ENCODE results near the gene MSTN.
"Not testable (repeated sequence)": the region's sequence is repeated elsewhere in the genome, so short reads cannot be mapped to it uniquely, and the experiment has no call there.

Gene MSTN

GRCh38 chr2:190062053-190062452, 476 bp downstream of the MSTN start:
- DNase-seq: no peak

GRCh38 chr2:190060626-190061025, 1.9 kb downstream of the MSTN start:
- DNase-seq: no peak

- DNase-seq: no peak
Measured at GRCh38 chr2:190060019-190060418, 2.5 kb downstream of the MSTN start.

- DNase-seq: no peak
Measured at GRCh38 chr2:190053426-190053825, 9.1 kb downstream of the MSTN start.

DNA sequence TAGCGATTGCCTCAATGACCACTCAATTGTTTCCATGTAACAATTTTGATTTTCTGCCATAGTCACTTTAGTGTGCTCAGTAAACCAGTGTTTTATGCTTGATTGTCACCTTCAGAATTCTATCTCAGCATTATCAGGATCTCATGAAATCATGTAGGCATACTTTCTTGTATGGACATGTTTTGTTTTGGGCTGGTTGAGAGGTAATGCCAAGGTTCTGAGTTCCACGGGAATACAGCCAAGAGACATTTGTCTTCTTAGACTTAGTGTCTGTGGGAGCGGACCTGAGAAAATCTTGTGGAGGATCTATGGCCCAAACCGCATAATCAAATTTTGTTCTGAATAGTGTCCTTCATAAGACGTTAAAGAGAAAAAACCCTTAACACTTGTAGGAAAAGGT, 10.2 kb downstream of the MSTN start:
- DNase-seq: no peak

- DNase-seq: no peak
Measured at GRCh38 chr2:190051223-190051622, 11.3 kb downstream of the MSTN start.

DNA sequence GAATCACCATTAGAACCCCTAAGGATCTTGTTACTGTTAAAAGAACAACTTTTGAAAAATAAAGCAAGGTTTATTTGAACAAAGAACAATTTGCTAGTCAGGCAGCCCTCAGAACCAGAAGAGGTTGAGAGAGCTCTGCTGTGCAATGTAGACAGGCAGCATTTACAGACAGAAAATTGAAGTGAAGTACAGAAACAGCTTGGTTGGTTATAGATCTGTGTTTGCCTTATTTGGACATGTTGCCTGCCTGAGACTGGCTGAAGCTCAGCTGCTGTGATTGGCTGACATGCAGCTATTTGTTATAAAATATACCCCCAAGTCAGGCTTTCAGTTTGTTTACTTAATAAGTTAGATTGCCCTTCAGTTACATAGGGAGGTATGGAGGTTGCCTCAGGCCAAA, 12.5 kb downstream of the MSTN start:
- no peak for DNase-seq

DNA sequence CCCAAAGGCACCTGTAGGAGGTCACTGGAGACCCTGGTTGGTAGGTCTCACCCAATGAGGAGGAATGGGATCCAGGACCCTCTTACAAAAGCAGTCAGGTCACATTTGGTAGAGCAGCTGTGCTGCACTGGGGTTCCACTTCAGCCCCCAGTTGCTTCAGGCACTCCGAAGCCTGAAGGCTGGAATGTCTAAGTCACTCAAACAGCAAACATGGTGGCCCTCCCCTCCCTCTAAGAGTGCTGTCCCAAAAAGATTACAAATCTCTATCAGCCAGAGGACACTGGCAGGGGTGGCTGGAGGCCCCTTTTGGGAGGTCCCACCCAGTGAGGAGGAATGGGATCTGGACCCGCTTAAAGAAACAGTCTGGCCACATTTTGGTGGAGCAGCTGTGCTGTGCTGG, 17.7 kb downstream of the MSTN start:
- DNase-seq: no peak

DNA sequence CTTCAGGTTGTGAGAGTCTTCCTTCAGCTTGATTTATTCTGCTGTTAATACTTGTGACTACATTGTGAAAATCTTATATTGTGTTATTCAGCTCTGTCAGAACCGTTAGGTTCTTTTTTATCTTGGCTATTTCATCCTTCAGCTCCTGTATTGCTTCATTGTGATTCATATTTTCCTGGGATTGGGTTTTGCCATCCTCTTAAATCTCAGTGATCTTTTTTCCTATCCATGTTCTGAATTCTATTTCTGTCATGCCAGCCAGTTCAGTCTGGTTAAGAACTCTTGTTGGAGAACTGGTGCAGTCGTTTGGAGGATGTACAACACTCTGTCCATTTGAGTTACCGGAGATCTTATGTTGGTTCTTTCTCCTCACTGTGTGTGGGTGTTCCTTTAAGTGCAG, 19.1 kb downstream of the MSTN start:
- DNase-seq: no peak

GRCh38 chr2:190036071-190036470, 26.5 kb downstream of the MSTN start:
- no peak for DNase-seq

GRCh38 chr2:190034417-190034816, 28.1 kb downstream of the MSTN start:
- not testable (repeated sequence) for DNase-seq

GRCh38 chr2:190031969-190032618, 30.4 kb downstream of the MSTN start:
- DNase-seq: no peak

- no peak for DNase-seq
Measured at GRCh38 chr2:190023860-190024259, 38.7 kb downstream of the MSTN start.

DNA sequence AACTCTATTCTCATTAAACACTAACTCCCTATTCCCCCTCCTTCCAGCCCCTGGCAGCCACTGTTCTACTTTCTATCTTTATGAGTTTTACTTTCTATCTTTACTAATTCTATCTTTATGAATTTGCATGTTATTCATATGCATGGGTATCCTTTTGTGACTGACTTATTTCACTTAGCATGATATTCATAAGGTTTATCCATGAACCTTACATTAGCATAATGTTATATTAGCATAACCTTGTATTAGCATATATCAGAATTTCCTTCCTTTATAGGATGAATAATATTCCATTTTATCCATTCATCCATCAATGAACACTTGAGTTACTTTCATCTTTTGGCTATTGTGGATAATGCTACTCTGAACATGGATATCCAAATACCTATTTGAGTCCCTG, 41.8 kb downstream of the MSTN start:
- no peak for DNase-seq

GRCh38 chr2:190017837-190018236, 44.7 kb downstream of the MSTN start:
- DNase-seq: no peak

DNA sequence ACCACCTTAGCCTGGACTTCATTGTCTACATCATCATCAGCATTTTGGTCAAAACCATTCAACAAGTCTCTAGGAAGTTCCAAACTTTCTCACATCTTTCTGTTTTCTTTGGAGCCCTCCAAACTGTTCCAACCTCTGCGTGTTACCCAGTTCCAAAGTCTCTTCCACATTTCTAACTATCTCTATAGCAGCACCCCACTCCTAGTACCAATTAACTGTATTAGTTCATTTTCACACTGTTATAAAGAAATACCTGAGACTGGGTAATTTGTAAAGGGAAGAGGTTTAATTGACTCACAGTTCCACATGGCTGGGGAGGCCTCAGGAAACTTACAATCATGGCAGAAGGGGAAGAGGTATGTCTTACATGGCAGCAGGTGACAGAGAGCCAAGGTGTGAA, 46.6 kb downstream of the MSTN start:
- DNase-seq: not testable (repeated sequence)

Measured in stimulated activated CD4-positive, alpha-beta T cell treated with anti-CD3 and anti-CD28 coated beads, Interleukin-15, amount 100 ng/mL, for 24 hours (primary cell).